Spleen (tissue), 11 donors: ENCODE measurements around the gene HIP1. TPM values are rescaled to one million over a fixed set of nuclear protein-coding genes. Genes with fewer than 3 reads are reported as not detected.
A peak's percentile ranks its signal among the peaks of the same experiment; 100 is the strongest.

Experiments used
- DNase-seq: peaks from one replicate; pipeline ENCODE4 v3.0.0-alpha.2; 2020
- H3K27ac ChIP-seq, 8 donors: fragments of 200-600 bp; sonication (generic) in 7 of 8; 1 replicate in 4 of 8; 2 replicates in 4 of 8; pipeline versions ENCODE4 v1.5.0 to v1.8.0; 2016 to 2021; ENCODE audit warnings: inconsistent platforms in 4 of 8, mild to moderate bottlenecking in 4 of 8, moderate library complexity in 1 of 8
- H3K27me3 ChIP-seq, 7 donors: fragments of 200-600 bp; sonication (generic) in 6 of 7; replicated peaks in 1 of 7; 1 replicate in 4 of 7; 2 replicates in 3 of 7; pipeline versions ENCODE4 v1.5.0 to v1.8.0; 2016 to 2021; ENCODE audit warnings: inconsistent platforms in 3 of 7, mild to moderate bottlenecking in 1 of 7
- H3K36me3 ChIP-seq, 6 donors: fragments of 200-600 bp; sonication (generic) in 5 of 6; 1 replicate in 4 of 6; 2 replicates in 2 of 6; pipeline versions ENCODE4 v1.5.0 to v1.8.0; 2016 to 2021; ENCODE audit warnings: inconsistent platforms in 2 of 6
- H3K4me1 ChIP-seq, 6 donors: fragments of 200-600 bp; sonication (generic) in 5 of 6; 1 replicate in 3 of 6; 2 replicates in 3 of 6; pipeline versions ENCODE4 v1.5.0 to v1.8.0; 2016 to 2021; ENCODE audit warnings: inconsistent platforms in 3 of 6
- H3K4me3 ChIP-seq, 8 donors: fragments of 200-600 bp; sonication (generic) in 7 of 8; 1 replicate in 4 of 8; 2 replicates in 4 of 8; pipeline versions ENCODE4 v1.5.0 to v1.8.0; 2016 to 2021; ENCODE audit warnings: inconsistent platforms in 4 of 8, mild to moderate bottlenecking in 4 of 8, moderate library complexity in 2 of 8
- H3K9me3 ChIP-seq, 8 donors: fragments of 200-600 bp; sonication (generic) in 7 of 8; 1 replicate in 4 of 8; 2 replicates in 4 of 8; pipeline versions ENCODE4 v1.5.0 to v1.8.0; 2016 to 2021; ENCODE audit warnings: inconsistent platforms in 4 of 8
- POLR2A ChIP-seq, 3 donors: fragments of 450-650 bp; IDR thresholded peaks; one replicate each; pipeline ENCODE4 v1.5.1; 2017; ENCODE audit warnings: antibody characterized with exemption in 3 of 3, mild to moderate bottlenecking in 1 of 3
- POLR2AphosphoS5 ChIP-seq, 3 donors: sonication (generic); formaldehyde crosslinking; IDR thresholded peaks; one replicate each; pipeline ENCODE4 v1.5.1; 2017; ENCODE audit warnings: antibody characterized with exemption in 3 of 3
- WGBS, 5 donors: extraction: QIAGEN DNeasy Blood & Tissue Kit in 3 of 5; methylation state at CpG; one replicate each; pipeline versions ENCODE4 v1.1.5 to v1.1.7; 2013 to 2018; 5-methylcytosine and 5-hydroxymethylcytosine counted together
- intact Hi-C: fragments of 100-400 bp; cut with DNase I; formaldehyde crosslinking; loops from one replicate; pipeline ENCODE4 v1.15.0; 2023; ENCODE audit warnings: low total_unique reads
- polyA plus RNA-seq, 3 donors: library from polyadenylated mRNA; stranded (reverse); fragments of 200-250 nt; gene quantifications; one replicate each; pipeline ENCODE4 v1.2.1, GENCODE V29; 2013
- total RNA-seq, 7 donors: library from RNA; depleted of rRNA in 3 of 7; stranded (reverse); fragments of >200 nt in 3 of 7; fragmentation: NEBNext Ultra II Directional in 4 of 7; extraction: Animal tissue kit (Norgen Biotek cat#: 25700) in 4 of 7; gene quantifications; one replicate each; pipeline versions ENCODE4 v1.1.0 to v1.2.1, GENCODE V29; 2016 to 2021
- TF ChIP-seq, protein P1 (sequence below), 11 experiments: fragments of 200-600 bp in 7 of 11; fragments of 450-650 bp in 4 of 11; sonication (generic) in 4 of 11; IDR thresholded peaks in 8 of 11; conservative IDR thresholded peaks in 3 of 11; 1 replicate in 7 of 11; 2 replicates in 4 of 11; pipeline versions ENCODE4 v1.4.0 to v1.8.0; 2016 to 2021; ENCODE audit warnings: antibody characterized with exemption in 11 of 11, inconsistent platforms in 4 of 11, mild to moderate bottlenecking in 1 of 11
- donor health status: healthy with polysubstance abuse.
- donor health status: DM: no; HTN: no; CAD: no; lungs with moderate emphysema.
- donor health status: DM: no; HTN: no; CAD: no.
- donor health status: Bipolar disorder and iron deficiency.
- donor health status: healthy.
- donor health status: DM: no; HTN: no; CAD: no.
- donor health status: DM: yes; HTN: yes; CAD: no.

Gene HIP1
- total and polyA plus RNA-seq, 10 donors: 3.4 to 52.6 (median 35.1) TPM

DNA sequence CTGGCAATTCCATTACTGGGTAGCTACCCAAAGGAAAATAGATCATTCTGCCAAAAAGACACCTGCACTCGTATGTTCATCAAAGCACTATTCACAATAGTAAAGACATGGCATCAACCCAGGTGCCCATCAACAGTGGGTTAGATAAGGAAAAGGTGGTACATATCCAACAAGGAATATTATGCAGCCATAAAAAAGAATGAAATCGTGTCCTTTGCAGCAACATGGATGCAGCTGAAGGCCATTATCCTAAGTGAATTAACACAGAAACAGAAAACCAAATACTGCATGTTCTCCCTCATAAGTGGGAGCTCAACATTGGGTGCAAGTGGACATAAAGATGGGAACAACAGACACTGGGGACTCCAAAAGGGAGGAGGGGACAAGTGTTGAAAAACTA, 93.2 kb downstream of the HIP1 start:
- Histone ChIP-seq H3K4me1 (peaks cover 3 to 27% (median 14%) of the 10 kb centered on the region in 6 donors), H3K4me3 (no peak overlapping the region), H3K27me3 (no peaks in the 10 kb centered on the region), H3K36me3 (no peaks in the 10 kb centered on the region), H3K9me3 (peaks cover 0 to 9% (median 7%) of the 10 kb centered on the region in 8 donors), H3K27ac (no peak overlapping the region)
- no peak for DNase-seq
- 94 to 97% (median 96%) methylated on average over 2 of the region's 2 CpGs for WGBS, 5 donors
- intact Hi-C loops: loop anchor here (10.0 kb wide), 1 partner anchor 81 kb away; no protein-coding TSS in a partner anchor
- TF ChIP-seq, protein P1, sequence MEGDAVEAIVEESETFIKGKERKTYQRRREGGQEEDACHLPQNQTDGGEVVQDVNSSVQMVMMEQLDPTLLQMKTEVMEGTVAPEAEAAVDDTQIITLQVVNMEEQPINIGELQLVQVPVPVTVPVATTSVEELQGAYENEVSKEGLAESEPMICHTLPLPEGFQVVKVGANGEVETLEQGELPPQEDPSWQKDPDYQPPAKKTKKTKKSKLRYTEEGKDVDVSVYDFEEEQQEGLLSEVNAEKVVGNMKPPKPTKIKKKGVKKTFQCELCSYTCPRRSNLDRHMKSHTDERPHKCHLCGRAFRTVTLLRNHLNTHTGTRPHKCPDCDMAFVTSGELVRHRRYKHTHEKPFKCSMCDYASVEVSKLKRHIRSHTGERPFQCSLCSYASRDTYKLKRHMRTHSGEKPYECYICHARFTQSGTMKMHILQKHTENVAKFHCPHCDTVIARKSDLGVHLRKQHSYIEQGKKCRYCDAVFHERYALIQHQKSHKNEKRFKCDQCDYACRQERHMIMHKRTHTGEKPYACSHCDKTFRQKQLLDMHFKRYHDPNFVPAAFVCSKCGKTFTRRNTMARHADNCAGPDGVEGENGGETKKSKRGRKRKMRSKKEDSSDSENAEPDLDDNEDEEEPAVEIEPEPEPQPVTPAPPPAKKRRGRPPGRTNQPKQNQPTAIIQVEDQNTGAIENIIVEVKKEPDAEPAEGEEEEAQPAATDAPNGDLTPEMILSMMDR (IDR thresholded peaks at IDR 0.05 in 8 of 11, conservative IDR thresholded peaks at IDR 0.05 in 3 of 11): no peak
- TF ChIP-seq POLR2AphosphoS5 (IDR thresholded peaks at IDR 0.05): no peak

DNA sequence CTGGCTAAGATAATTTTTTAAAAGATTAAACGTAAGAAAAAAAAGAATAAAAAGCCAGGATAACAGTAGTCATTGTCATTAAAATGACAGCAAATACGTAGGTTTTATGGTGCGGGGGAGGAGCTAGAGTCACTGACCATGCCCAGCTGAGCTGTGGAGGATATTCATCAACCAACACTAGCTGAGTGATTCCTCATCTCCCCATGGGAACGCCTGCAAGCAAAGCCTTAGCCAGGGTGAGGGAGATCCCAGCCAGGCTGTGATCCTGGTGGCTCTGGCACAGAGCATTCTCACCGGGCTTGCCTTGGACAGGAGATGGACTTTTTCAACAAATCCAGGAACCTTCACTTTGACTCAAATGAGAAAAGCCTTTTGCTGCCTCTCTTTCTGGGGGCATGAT, 94.2 kb downstream of the HIP1 start:
- Histone ChIP-seq H3K36me3 (no peaks in the 10 kb centered on the region), H3K27ac (no peak overlapping the region), H3K4me3 (no peak overlapping the region), H3K4me1 (peaks cover under 1 to 26% (median 12%) of the 10 kb centered on the region in 6 donors), H3K9me3 (peaks cover 0 to 9% (median 7%) of the 10 kb centered on the region in 8 donors), H3K27me3 (no peaks in the 10 kb centered on the region)
- intact Hi-C loops: loop anchor here (10.0 kb wide), 1 partner anchor 80 kb away; no protein-coding TSS in a partner anchor
- WGBS, 5 donors: 86 to 96% (median 91%) methylated on average over 5 of the region's 5 CpGs
- no peak for DNase-seq
- no peak for TF ChIP-seq POLR2A (IDR thresholded peaks at IDR 0.05)
- TF ChIP-seq, protein P1 (IDR thresholded peaks at IDR 0.05 in 8 of 11, conservative IDR thresholded peaks at IDR 0.05 in 3 of 11): no peak
- no peak for TF ChIP-seq POLR2AphosphoS5 (IDR thresholded peaks at IDR 0.05)

DNA sequence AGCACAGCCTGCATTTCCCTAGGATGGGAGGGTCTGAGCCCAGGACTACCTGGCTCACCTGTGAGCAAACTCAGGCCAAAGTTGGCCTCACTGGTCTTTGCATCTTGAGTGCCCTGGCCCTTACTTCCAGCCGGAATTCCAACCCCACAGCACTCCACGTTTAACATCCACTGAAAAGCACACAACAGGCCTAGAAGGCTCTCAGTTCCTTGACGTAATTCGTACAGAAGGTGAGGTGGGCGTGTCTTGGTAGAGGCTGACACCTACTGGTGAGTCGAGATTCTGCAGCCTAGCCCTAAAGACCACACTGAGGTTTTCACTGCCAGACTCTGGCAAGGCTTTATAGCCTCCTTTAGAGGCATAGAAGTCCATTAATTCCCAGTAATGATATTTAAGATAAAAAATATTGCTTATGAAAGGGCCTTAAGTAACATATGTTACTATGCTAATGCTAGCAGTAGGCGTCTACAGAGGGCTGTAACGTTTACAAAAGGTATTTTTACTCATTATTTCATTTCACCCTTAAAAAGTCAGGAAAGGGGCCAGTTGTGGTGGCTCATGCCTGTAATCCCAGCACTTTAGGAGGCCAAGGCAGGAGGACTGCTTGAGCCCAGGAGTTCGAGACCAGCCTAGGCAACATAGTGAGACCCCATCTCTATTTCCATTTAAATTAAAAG, 95.8 kb downstream of the HIP1 start:
- peaks cover 0 to 5% (median 0%) of the 10 kb centered on the region in 7 donors for H3K27me3 ChIP-seq
- peaks cover 0 to 9% (median 7%) of the 10 kb centered on the region in 8 donors for H3K9me3 ChIP-seq
- intact Hi-C loops: loop anchor here (10.0 kb wide), 1 partner anchor 78 kb away; no protein-coding TSS in a partner anchor
- H3K27ac ChIP-seq: peak overlapping the region in 1 of 8 donors; percentile 28
- 44 to 54% (median 48%) methylated on average over 8 to 9 of the region's 9 CpGs for WGBS, 5 donors
- no peaks in the 10 kb centered on the region for H3K36me3 ChIP-seq
- TF ChIP-seq, protein P1 (IDR thresholded peaks at IDR 0.05 in 8 of 11, conservative IDR thresholded peaks at IDR 0.05 in 3 of 11): peak; percentile 75 to 97 (median 89)
- TF ChIP-seq POLR2AphosphoS5 (IDR thresholded peaks at IDR 0.05): peak in 1 of 3 donors; percentile 78
- TF ChIP-seq POLR2A (IDR thresholded peaks at IDR 0.05): no peak
- peaks cover 2 to 27% (median 15%) of the 10 kb centered on the region in 6 donors for H3K4me1 ChIP-seq
- DNase-seq: no peak
- no peak overlapping the region for H3K4me3 ChIP-seq

DNA sequence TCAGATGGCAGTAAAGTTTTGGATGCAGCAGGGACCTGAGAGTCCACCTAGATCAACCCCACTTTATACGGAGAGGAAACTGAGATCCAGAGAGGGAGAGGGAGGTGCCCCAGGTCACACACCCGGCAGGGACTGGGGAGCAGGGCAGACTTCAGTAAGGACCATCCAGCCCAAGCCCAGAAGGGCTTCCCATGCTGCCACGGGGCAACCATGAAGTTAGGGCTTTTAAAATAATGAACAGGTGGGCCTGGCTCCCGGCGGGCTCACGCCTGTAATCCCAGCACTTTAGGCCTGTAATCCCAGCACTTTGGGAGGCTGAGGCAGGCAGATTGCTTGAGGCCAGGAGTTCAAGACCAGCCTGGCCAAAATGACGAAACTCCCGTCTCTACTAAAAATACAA, 98.5 kb downstream of the HIP1 start:
- WGBS, 5 donors: 63 to 93% (median 78%) methylated on average over 5 to 8 of the region's 8 CpGs
- peak overlapping the region in 2 of 8 donors; percentile 61 to 85 for H3K4me3 ChIP-seq
- TF ChIP-seq POLR2AphosphoS5 (IDR thresholded peaks at IDR 0.05): no peak
- no peak for TF ChIP-seq POLR2A (IDR thresholded peaks at IDR 0.05)
- TF ChIP-seq, protein P1 (IDR thresholded peaks at IDR 0.05 in 8 of 11, conservative IDR thresholded peaks at IDR 0.05 in 3 of 11): no peak
- no peaks in the 10 kb centered on the region for H3K36me3 ChIP-seq
- H3K9me3 ChIP-seq: peaks cover 0 to 9% (median 7%) of the 10 kb centered on the region in 8 donors
- intact Hi-C loops: loop anchor here (10.0 kb wide), 1 partner anchor 75 kb away; no protein-coding TSS in a partner anchor
- peaks cover 0 to 5% (median 0%) of the 10 kb centered on the region in 7 donors for H3K27me3 ChIP-seq
- DNase-seq: no peak
- H3K4me1 ChIP-seq: peaks cover 2 to 49% (median 25%) of the 10 kb centered on the region in 6 donors
- H3K27ac ChIP-seq: peak overlapping the region in 4 of 8 donors; percentile 88 to 93 (median 90)
